Measurements from ENCODE around the gene FGF10.

Gene FGF10

GRCh38 chr5:44356231-44356630 is 33.0 kb downstream of the FGF10 start:
- DNase-seq (ENCODE audit: low spot score), result no peak

GRCh38 chr5:44345871-44346270 is 43.3 kb downstream of the FGF10 start:
- DNase-seq (ENCODE audit: low spot score), result no peak

GRCh38 chr5:44336708-44337107 is 52.5 kb downstream of the FGF10 start:
- DNase-seq (ENCODE audit: low spot score), result no peak

- no peak for DNase-seq (ENCODE audit: low spot score)
Observed at GRCh38 chr5:44334622-44335021, 54.6 kb downstream of the FGF10 start.

- DNase-seq (ENCODE audit: low spot score), result peak; percentile 50
Observed at GRCh38 chr5:44332285-44332971, 56.8 kb downstream of the FGF10 start.

- no peak for DNase-seq (ENCODE audit: low spot score)
Observed at GRCh38 chr5:44331471-44332050, 57.7 kb downstream of the FGF10 start.

GRCh38 chr5:44329716-44330115 is 59.5 kb downstream of the FGF10 start:
- DNase-seq (ENCODE audit: low spot score), result no peak

GRCh38 chr5:44321144-44321725 is 68.0 kb downstream of the FGF10 start:
- DNase-seq (ENCODE audit: low spot score), result no peak

GRCh38 chr5:44320188-44320587 is 69.0 kb downstream of the FGF10 start:
- no peak for DNase-seq (ENCODE audit: low spot score)

- no peak for DNase-seq (ENCODE audit: low spot score)
Observed at GRCh38 chr5:44318883-44319282, 70.3 kb downstream of the FGF10 start.

GRCh38 chr5:44312374-44312773 is 76.8 kb downstream of the FGF10 start:
- DNase-seq (ENCODE audit: low spot score), result no peak

- no peak for DNase-seq (ENCODE audit: low spot score)
Observed at GRCh38 chr5:44300551-44300950, 88.7 kb downstream of the FGF10 start.

GRCh38 chr5:44299394-44299793 is 89.8 kb downstream of the FGF10 start:
- DNase-seq (ENCODE audit: low spot score), result no peak

GRCh38 chr5:44294516-44294915 is 94.7 kb downstream of the FGF10 start:
- DNase-seq (ENCODE audit: low spot score), result no peak

GRCh38 chr5:44292736-44293135 is 96.5 kb downstream of the FGF10 start:
- no peak for DNase-seq (ENCODE audit: low spot score)

- DNase-seq (ENCODE audit: low spot score), result no peak
Observed at GRCh38 chr5:44278469-44278868, 110.8 kb downstream of the FGF10 start.

- no peak for DNase-seq (ENCODE audit: low spot score)
Observed at GRCh38 chr5:44275908-44276307, 113.3 kb downstream of the FGF10 start.

- DNase-seq (ENCODE audit: low spot score), result no peak
Observed at GRCh38 chr5:44275329-44275728, 113.9 kb downstream of the FGF10 start.

GRCh38 chr5:44267909-44268308 is 121.3 kb downstream of the FGF10 start:
- no peak for DNase-seq (ENCODE audit: low spot score)

- no peak for DNase-seq (ENCODE audit: low spot score)
Observed at GRCh38 chr5:44266882-44267576, 122.2 kb downstream of the FGF10 start.

- DNase-seq (ENCODE audit: low spot score), result no peak
Observed at GRCh38 chr5:44265713-44266112, 123.5 kb downstream of the FGF10 start.

GRCh38 chr5:44260793-44261192 is 128.4 kb downstream of the FGF10 start:
- no peak for DNase-seq (ENCODE audit: low spot score)
